Inflammatory macrophage treated with lipopolysaccharide for 4 hours (primary cell): ENCODE results near the gene P4HB.

Source experiments
- DNase-seq: peaks from one replicate; pipeline ENCODE4 v3.0.0-alpha.2; 2020

The P4HB gene

DNA sequence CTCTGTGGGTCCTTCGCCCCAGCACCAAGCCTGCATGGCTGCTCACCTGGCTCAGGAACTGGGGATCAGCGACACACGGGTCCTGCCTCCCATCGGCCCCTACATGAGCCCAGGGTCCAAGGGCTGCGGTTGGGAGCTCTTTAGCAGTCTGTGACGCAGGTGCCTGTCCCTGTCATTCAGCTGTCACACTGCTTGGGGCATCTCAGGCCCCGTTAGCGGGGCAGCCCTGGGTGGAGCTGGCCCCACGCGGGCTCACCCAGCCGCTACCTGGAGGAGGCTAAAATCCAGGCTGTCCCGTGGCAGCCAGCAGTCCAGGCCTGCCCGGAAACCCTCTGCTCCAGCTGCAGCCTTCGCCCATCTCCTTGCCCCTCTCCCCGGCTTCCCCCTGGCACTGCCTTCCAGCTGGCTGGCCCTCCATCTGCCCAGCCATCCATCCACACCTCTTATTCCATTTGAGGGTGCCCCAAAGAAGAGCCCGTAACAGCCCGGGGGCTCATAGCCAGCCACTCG lies 53.1 kb downstream of the P4HB start:
- no peak for DNase-seq

DNA sequence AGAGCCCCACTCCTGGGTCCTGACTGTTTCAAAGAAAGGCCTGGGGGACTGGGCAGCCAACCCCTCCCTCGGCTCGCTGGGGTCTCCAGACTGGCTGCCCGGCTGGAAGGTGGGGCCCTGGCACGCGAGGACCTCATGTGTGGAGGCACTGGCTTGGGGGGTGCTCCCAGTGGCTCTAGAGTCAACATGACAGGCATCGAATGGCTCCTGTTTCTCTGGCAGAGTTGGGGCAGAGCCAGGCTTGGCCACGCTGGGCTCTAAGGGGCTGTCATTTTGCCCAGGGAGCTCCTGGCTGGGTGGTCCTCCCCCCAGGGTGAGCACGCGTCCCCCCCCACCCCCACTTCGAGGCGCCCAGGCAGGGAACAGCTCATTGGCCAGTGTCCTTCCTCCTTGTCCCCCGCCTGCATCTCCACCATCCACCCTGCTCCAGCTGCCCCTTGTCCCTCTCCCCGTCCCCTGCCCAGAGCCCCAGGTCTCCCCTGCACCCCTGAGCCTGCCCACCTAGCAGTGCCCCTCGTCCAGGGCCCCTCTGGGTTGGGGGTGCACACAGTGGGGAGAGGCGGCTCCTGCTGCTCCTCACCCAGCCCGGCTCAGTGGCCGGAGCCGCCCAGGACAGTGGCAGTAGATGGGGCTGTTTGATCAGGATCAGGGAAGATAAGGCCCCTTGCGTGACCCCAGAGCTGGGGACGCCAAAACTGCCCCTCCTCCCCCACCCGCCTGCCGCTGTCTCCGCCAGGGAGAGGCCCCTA lies 53.7 kb downstream of the P4HB start:
- DNase-seq: no peak

DNA sequence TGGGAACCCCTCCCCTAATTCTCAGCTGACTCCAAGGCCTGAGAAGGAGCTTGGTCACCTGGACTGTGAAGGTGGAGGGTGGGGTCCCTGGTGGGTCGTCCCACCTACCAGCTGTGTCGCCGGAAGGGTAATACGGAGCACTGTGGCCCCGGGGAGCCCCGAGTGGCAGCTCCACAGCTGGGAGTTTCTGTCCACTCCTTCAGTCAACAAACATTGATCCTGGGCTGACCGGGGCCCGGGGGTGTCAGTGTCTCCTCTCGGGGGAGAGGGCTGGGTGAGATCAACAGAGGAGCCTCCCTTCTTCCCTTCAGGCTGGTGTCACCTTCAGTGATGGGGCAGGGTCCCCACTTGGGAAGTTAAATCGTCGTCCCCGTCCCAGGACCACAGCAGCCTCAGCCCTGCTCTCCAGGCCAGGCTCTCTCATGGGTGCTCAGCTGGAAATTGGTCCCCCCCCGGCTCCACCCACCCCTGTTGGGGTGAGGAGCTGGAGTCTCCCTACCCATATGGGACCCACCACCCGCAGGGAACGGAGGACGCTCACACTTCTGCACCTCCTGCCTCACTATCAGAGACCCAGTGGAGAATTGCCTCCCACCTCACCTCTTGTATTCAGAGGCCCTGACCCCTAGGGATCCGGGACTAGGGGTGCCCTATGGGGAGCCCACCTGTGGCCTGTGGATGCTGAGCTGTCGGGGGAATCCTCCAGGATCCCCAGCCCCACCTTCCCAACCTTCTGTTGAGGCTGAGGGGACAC lies 54.5 kb downstream of the P4HB start:
- DNase-seq: no peak

DNA sequence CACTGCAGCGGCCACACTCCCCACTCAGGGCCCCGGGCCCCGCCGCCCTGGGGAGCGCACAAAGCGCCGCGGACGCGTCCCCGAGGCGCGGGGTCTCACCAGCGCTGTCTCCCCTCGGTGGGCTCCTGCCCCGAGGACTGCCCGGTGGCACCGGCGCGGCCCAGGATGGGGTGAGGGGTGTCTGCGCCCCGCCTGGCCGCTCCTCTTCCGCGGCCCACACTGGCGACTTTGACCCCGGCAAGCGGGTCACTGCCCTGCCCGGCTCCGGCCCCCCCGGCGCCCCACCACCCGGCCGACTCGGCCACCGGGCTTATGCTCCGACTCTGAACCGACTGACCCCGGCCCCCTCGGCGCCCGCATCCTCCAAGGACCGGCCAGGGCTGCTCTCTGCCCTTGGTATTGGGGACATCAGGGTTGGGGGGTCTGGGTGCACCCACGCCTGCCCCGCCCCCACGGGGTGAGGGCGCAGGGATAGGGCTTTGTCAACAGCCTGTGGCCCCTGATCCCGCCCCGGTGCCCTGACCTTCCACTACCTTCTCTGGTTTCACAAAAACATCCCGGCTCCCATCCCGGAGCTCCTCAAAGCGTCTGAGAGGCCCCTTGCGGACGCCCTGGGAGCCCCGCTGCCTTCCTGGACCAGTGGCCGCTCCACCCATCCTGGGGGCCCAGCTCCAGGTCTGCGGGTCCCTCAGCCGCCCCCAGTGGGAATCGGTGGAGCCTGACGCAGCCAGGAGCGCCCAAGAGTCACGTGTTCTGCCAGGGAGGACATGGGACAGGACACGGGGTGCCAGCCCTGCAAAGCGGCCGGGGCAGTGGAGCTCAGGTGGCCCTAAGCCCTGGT lies 55.6 kb downstream of the P4HB start:
- DNase-seq: no peak

DNA sequence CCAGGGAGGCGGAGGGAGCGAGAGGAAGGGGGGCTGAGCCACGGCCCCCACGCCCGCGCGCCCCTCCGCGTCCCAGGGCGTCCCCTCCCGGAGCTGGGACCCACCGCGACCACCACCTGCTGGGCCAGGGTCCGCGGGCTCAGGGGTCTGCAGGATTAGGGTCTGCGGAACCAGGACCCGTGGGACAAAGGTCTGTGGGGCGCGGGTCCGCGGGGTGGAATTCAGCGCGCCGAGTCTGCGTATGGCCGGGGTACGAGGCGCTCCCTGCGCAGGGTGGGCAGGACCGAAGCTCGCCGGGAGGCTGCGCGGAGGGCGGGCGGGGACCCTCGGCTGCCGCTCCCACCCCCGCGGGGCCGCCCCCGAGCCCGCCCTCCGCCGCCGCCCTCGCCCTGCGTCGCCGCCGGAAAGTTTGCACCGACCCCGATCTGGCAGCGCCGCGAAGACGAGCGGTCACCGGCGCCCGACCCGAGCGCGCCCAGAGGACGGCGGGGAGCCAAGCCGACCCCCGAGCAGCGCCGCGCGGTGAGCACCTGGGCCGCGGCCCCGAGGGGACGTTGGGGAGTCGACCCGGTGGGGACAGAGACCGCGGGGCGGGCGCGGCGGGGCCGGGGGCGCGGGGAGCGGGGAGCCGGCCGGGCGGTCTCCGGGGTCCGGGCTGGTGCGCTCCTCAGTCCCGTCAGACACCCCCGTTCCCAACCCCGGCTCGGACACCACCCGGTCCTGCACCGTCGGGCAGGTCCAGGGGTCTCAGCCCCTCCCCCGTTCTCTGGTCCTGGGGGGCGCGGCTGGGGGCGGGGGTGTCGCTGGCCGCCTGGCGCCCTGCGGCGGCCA lies 56.4 kb downstream of the P4HB start, which contains the start of gene GCGR:
Gene GCGR (plus strand): TSS at position 423 of the 831 bp plus-strand sequence. CDS start 4,869 bp downstream, outside the sequence.
- DNase-seq: no peak

DNA sequence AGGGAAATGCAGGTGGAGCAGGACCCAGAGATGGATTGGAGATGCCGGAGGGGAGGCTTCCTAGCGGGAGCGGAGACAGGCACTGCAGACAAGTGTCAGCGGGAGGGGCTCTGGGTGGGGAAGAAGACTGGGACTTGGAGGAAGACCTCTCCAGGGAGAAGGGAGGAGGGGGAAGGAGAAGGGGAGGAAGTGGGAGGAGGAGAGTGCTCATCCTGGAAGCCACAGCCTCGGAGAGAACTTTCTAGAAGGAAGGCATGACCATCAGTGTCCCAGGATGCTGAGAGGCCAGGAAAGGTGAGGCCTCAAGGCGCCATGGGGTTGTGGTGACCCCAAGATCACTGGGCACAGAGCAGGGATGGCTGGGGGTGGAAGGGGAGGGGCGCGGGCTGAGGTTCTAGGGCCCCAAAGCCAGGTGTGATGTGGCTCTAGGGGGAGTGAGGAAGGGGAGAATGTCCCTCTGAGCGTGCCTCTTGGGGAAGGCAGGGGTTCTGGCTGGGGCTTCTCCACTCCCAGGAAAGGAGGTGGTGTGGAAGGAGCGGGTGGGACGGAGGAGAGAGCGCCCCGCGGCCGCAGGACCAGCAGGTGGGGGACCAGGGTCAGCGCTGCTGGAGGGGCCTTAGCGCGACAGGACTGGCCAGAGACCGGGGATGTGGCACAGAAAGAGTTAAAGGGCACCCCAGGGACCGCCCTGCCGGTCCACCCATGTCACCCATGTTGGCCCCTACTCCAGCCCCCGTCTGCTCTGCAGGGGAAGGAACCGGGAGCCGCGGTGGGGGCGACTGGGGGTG lies 57.3 kb downstream of the P4HB start:
- no peak for DNase-seq

DNA sequence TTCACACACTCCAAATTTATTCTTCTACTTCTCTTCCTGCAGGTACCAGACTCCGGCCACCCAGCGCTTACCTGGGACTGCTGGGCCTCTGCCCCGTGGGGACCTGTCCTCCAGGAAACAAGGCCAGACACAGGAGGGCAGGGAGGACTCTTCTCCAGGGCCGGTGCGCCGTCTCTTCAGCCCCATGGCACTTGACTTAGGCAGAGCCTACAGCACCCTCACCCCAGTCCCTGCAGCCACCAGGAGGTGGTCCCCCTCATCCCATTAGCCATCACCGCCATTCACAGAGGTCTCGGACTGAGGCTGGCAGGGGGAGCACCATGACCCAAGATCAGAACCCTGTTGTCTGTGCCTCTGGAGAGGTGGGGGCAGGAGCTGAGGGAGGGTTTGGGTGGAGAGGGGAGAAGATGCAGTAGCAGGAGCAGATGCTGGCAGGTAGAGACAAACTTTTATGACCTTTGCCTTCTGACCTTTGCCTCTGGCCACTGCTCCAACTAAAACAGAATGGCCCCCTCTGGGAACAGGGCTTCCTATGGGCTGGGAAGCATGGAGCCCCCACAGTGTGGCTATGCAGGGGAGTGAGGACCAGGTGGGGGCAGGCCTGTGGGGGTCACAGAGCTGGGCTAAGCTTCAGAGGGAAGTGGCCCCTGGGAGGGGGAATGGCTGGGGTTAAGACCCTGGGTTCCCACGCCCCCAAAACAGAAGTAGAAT lies 58.1 kb downstream of the P4HB start:
- DNase-seq: no peak

DNA sequence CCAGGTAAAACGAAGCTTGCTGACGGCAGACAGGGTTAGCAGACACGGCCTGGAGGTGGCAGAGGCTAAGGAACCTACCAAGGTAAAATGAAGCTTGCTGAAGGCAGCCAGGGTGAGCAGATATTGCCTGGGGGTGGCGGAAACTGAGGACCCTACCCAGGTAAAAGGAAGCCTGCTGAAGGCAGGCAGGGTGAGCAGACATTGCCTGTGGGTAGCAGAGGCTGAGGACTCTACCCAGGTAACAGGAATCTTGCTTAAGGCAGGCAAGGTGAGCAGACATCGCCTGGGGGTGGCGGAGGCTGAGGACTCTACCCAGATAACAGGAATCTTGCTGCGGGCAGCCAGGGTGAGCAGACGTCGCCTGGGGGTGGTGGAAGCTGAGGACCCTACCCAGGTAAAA lies 59.0 kb downstream of the P4HB start:
- DNase-seq: no peak

DNA sequence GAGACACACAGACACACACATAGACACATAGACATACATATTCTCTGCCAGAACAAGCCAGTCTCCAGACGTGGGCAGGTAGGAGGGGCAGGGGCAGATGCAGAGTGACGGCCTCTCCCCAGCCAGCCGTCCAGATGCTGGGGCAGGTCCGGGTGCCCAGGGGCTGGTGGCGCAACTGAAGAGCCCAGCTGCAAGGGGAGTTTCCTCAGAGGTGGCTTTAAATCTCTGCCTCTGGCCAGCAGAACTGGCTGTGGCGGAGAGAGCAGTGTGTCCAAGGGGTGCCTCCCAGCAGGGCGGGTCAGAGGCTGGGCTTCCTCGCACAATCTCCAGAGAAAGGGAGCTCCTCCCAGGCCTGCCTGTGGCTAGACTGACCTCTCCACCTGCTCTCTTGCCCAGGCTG lies 65.8 kb downstream of the P4HB start:
- DNase-seq: peak; percentile 8

DNA sequence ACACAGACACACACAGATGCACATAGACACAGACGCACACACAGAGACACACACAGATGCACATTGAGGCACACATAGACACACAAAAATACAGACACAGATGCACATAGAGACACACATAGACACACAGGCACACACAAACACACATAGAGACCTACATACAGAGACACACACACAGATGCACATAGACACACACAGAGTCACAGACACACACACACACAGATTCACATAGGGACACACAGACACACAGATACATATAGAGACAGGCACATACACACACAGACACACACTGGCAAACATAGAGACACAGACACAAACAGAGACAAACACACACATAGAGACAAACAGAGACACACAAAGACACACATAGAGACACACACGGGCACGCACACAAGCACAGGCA lies 66.3 kb downstream of the P4HB start:
- no peak for DNase-seq
